Stimulated activated CD4-positive, alpha-beta T cell treated with anti-CD3 and anti-CD28 coated beads, TNF-alpha, amount 100 ng/mL, for 4 hours (primary cell): ENCODE results near the gene LIN52.

Experiments
- DNase-seq, 3 experiments: peaks; one replicate each; pipeline ENCODE4 v3.0.0-alpha.2; 2020; ENCODE audit warnings: low read depth in 3 of 3

LIN52 gene

GRCh38 chr14:74237441-74237840 lies 152.7 kb downstream of the LIN52 start:
- no peak for DNase-seq

DNA sequence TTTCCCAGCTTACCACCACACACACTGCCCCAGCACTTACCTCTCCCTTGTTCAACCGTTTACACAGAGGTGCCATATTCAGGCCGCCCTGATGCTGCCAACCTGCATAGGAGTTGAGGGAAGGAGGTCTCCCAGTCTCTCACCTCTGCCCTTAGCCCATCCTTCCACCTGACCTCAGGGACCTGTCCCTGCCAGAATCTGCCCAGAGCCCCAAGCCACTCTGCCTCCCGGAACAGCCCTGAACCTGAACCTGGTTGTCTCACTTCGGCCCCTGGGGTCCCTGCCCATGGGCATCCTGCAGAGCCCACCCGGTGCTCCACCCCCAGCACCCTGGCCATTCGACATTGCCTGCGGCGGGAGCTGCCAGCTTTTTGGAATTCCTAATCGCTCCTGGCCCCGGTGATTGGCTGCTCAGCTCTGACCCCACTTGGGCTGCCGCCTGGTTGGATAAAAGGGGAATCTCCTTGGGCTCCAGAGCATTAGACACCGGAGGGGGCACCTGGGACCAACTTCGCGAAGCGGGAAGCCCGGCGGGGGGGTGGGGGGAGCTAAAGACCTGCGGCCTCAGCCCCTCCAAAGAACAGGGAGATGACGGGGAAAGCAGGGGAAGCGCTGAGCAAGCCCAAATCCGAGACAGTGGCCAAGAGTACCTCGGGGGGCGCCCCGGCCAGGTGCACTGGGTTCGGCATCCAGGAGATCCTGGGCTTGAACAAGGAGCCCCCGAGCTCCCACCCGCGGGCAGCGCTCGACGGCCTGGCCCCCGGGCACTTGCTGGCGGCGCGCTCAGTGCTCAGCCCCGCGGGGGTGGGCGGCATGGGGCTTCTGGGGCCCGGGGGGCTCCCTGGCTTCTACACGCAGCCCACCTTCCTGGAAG lies 154.5 kb downstream of the LIN52 start, which contains the start of gene VSX2:
VSX2 (plus strand) TSS at position 476 of the 874 bp plus-strand sequence; CDS start at position 589, 113 bp downstream.
- no peak for DNase-seq

DNA sequence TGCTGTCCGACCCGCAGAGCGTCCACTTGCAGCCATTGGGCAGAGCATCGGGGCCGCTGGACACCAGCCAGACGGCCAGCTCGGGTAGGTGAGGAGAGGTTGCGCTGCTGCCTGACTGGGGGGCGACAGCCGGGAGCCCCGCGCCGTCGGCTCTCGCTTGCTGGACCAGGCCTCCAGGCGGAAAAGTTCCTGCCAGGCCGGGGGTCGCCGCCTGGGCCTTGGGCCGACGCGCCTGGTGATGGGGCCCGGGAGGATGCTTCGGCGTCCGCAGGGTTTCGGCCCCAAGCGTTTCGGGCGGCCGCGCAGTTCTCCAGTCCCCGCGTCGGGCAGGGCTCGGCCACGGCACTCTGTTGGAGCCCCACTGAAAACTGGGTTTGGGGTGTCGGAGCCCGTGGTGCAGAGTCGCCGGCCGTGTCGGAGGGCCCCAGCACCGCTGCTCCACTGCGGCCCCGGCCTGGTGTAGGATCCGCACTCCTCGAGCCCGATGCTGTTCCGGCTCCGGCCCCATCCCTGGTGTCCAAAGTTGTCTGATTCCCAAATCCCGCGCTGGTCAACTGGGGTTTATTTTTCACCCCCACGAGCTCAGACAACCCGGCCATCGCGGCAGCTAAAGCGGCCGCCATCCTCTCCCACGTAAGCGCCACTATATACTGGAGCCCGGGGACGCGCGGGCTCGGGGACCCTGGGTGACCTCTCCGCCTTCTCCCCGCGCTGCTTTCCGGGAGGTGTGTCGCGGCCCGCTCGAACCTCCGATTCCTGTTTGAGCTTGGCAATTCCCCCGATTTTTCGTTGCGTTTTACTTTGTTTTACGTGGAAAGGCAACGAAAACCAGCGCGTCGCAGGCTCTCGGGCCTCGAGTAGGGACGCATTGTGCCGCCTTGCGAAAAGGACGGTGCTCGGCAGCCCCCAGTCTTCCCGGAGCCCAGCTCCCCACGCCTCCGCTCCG lies 155.4 kb downstream of the LIN52 start:
- DNase-seq = no peak

DNA sequence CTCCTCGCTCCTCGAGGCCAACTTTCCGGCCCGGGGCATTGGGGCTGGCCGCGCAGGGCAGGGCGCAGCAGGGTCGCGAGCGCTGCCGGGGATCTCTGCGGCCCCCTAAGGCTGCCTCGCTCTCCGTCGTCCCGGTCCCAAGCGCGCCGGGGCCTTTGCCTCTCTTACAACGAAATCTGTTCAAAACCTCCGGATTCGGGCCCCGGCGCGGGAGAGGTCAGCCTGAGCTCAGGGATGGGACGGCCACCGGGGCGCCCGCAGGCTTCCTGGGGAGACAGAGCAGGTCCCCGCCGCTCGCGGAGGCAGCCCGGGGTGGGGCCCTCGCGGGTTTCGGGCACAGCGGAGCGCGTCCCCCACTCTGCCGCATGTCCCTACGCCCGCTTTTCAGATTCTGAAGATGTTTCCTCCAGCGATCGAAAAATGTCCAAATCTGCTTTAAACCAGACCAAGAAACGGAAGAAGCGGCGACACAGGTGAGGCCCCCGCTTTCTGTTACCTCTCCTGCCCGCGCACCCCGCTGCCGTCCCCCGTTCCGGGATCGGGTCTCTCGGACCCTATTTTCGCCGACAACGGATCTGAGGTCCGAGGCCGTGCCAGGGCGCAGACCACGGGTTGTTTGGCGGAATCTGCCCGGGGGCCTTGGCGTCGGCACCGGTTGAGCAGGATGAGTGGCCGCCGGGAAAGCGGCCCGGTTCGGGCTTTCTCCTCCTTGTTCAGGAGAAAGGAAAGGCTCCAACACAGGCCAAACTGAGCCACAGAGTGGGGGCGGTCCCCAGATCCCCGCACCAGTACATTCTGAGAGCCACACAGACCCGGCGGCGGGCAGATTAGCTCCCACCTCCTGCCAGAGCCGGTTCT lies 156.3 kb downstream of the LIN52 start:
- DNase-seq = no peak

DNA sequence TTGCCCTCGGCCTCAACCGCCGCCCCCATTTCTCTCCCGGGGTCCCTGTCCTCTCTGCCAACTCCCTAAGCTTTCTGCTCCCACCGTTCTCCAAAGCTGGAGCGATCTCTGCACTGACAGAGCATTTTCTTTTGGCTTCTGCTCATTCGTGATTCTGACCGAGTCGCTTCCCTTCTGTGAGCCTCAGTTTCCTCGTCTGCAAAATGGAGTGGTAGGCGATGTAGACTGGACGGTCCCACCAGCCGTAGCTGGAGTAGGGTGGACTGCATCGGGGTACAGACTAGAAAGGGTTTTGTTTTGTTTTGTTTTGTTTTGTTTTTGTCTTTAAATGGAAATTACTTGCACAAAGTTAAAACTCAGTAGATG lies 156.9 kb downstream of the LIN52 start:
- DNase-seq = no peak

GRCh38 chr14:74242021-74242779 lies 157.4 kb downstream of the LIN52 start:
- no peak for DNase-seq

- DNase-seq = no peak
Measured at GRCh38 chr14:74242780-74243042, 158.0 kb downstream of the LIN52 start.

DNA sequence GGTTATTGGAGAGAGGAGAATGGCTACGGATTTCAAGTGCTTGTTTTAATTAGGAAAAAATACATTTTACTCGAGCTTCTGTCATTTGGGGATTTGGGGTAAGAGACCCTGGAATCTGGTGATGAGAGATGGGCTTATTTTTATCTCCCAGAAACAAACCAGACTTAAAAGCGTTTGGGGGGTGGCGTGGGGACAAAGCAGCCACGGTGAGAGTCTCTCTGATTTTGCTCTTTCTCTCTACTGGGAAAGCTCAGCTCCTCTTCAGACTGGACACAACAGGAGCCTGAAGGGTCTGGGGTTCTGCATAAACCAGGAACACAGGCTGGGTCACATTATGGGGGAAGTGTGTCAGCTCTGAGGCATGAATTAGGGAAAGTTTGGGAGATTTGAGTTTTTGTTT lies 158.3 kb downstream of the LIN52 start:
- no peak for DNase-seq

- DNase-seq = no peak
Measured at GRCh38 chr14:74244115-74244514, 159.4 kb downstream of the LIN52 start.

DNA sequence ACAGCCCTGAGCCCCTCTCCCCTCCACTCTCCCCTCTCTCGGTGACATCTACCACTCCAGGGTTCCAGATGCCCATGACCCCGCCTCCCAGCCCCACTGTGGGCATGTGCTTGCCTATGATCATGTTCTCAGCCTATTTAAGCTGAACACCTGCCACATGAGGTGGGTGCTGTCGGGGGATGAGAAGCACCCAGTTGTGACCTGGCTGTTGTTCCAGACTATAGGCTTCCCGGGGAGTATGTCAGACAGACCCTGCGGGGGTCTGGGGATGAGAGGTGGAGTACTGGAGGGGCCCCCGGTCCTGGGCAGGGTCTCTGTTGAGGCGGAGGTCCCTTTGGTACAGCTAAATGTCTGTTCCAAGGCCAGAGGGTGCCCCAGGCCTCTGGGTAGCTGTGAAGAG lies 160.5 kb downstream of the LIN52 start:
- DNase-seq = no peak

- DNase-seq = no peak
Measured at GRCh38 chr14:74246542-74246941, 161.8 kb downstream of the LIN52 start.

- no peak for DNase-seq
Measured at GRCh38 chr14:74248017-74248416, 163.3 kb downstream of the LIN52 start.

DNA sequence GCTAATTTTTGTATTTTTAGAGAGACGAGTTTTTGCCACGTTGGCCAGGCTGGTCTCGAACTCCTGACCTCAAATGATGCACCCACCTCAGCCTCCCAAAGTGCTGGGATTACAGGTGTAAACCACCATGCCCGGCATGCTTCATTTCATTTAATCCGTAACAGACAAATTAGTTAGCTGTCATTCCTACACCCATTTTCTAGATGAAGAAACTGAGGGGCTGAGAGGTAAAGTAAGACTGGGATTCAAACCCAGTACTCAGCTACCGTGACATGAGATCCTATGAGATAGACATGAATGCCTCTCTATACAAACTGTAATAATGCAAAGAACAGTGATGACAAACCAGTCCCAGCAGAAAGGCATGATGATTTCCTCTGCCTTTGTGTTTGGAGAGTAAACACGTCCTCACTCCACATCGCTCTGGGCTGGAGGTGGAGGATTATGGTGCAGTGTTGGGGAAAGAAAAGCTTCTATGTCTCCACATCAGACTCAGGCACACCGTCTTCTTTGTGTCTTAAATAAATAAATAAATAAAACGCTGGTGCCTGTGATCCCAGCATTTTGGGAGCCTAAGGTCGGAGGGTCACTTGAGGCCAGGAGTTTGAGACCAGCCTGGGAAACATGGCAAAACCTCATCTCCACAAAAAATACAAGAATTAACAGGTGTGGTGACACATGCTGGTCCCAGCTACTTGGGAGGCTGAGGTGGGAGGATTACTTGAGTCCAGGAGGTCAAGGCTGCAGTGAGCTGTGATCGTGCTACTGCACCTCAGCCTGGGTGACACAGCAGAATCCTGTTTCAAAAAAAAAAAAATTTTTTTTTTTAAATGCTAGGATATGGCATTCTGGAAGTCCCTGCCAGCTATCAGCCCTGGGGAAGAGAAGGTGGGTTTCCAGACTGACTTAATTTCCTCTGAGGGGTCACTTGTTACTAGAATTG lies 164.9 kb downstream of the LIN52 start:
- DNase-seq = no peak
